ENCODE measurements around the gene HTR2A.

HTR2A gene

DNA sequence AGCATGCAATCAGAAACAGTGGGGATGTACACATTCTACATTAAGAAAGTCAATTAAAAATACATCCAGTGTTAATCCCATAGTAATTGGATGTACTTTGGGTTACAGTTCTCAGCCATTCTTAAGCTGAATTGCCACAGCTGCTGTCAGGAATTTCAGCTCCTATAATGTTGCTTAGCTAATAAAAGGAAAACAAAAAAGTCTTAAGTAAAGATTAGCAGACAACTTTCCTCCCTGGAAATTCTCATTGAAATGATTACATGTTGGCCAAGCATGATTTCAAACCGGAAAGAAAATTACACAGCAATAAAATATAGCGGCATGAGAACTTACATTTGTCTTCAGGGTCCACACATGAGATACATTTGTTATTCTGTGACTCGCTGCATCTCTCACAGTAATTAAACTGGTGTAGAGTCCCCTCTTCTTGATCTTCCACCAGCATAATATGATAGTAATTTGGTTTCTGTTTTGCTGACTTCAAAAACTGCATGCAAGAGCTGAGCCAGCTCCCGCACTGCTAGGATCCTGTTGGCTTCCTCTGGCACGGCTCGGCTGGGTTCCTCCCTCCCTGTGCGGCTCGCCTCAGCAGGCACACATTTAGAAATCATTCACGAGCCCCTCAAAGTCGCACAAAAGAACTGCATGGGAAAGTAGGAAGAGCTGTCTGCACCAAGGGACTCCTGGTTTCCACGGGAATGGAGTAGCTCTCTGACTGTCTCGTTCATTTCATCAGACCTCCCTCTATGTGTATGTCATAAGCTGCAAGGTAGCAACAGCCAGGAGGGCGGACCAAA, at the start of gene HTR2A:
HTR2A (minus strand) TSS at position 713 of the 797 bp plus-strand sequence. CDS start 1,147 bp downstream, outside the sequence.
- no peak for DNase-seq (ENCODE audit: low read depth in 2 of 2)

GRCh38 chr13:46936525-46936924, 39.7 kb upstream of the HTR2A start:
- no peak for DNase-seq (ENCODE audit: low read depth in 2 of 2)

DNA sequence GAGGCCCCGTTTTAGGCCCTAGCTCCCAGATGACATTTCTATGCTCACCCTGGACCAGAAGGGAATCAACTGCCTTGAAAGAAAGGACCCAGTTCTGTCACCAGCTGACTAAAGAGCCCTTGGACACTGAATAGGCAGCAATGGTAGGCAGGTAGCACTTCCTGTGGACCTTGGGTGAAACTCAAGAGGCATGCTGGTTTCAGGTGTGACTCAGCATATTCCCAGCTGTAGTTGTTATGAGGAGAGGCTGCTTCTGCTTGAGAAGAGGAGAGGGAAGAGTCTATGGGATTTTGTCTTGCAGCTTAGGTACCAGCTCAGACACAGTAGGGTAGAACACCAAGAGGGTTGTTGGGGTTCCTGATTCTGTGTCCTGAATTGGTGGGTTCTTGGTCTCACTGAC, 37.9 kb upstream of the HTR2A start:
- DNase-seq (ENCODE audit: low read depth in 2 of 2): no peak

DNA sequence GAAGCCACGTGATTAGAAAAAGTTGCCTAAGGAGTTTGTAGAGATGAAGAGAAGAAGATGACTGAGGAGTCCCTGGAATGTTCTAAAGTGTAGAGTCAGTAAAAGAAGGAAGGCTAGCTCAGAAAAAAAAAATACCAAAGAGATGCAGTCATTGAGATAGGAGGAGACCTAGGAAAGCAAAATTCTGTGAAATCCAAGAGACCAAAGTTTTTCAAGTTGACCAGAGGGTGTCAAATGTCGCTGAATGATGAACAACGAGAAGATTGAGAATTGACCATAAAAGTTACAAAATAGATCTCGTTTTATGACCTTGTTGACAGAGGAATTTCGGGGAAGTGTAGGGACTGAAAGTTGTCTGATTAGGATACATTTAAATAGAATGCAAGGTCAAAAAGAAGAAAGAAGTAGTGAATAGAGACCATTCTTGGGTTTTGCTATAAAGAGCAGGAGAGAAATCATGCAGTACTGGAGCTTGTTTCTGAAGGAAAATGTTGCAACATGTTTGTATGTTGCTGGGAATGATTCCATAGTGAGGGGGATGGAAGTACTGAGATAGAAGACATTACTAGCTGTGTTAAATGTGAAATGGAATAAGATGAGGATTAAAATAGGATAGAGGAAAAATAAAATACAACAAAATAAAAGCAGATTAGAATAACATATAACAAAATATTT, 30.2 kb upstream of the HTR2A start:
- DNase-seq (ENCODE audit: low read depth in 2 of 2): no peak

GRCh38 chr13:46925486-46925885, 28.6 kb upstream of the HTR2A start:
- DNase-seq (ENCODE audit: low read depth in 2 of 2): no peak

GRCh38 chr13:46914341-46914740, 17.5 kb upstream of the HTR2A start:
- no peak for DNase-seq (ENCODE audit: low read depth in 2 of 2)

- DNase-seq (ENCODE audit: low read depth in 2 of 2): no peak
Measured at GRCh38 chr13:46913757-46914156, 16.9 kb upstream of the HTR2A start.

DNA sequence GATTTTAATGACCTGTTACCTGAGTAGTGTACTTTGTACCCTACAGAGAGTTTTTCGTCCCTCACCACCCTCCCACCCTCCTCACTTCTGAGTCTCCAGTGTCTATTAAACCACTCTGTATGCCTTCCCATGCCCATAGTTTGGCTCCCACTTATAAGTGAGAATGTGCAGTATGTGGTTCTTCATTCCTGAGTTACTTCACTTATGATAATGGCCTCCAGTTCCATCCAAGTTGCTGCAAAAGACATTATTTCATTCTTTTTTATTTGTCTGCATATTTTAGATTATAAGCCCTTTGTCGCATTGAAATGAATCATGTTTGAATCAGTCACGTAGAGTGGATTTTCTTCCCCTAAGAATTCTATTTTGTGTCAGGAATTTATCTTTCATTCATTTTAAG, 12.2 kb upstream of the HTR2A start:
- DNase-seq (ENCODE audit: low read depth in 2 of 2): no peak

DNA sequence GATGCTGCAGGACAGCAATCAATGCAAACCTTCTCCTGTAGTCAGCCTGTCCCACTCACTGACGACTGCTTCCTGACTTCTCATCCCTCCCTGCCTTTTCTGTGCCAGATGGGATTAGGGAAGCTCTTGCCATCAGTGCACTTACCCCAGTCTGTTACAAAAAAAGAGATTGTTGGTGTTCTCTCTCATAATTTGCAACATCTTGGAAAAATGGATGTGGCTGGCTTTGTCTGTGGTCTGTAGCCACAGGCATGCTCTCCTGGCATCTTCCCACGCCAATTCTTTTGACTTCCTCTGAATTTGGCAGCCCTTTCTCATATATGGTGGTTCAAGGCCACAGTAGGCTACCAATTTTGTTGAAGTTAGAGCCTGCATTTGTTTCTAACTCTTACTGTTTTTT, 11.6 kb upstream of the HTR2A start:
- no peak for DNase-seq (ENCODE audit: low read depth in 2 of 2)

- no peak for DNase-seq (ENCODE audit: low read depth in 2 of 2)
Measured at GRCh38 chr13:46906405-46906804, 9.6 kb upstream of the HTR2A start.

- DNase-seq (ENCODE audit: low read depth in 2 of 2): no peak
Measured at GRCh38 chr13:46905249-46905648, 8.4 kb upstream of the HTR2A start.

DNA sequence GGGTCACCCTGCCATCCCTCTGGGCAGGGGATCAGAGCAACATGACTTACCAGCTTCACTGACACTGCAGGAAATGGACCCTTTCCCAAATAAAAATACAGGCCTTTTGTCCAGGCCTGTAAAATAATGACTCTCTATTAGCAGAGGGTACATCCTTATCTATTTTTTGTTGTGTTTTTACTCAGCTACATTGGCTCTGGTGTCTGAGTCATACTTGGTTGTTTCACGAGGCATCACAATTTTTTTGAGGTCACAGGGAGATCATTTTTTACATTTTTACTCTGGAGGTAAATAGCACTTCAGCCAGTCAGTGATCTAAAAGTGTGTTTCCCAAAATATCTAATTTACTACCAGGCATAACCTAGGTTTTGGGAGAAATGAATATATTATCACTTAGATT, 6.9 kb upstream of the HTR2A start:
- DNase-seq (ENCODE audit: low read depth in 2 of 2): no peak

- DNase-seq (ENCODE audit: low read depth in 2 of 2): no peak
Measured at GRCh38 chr13:46901721-46902120, 4.9 kb upstream of the HTR2A start.

DNA sequence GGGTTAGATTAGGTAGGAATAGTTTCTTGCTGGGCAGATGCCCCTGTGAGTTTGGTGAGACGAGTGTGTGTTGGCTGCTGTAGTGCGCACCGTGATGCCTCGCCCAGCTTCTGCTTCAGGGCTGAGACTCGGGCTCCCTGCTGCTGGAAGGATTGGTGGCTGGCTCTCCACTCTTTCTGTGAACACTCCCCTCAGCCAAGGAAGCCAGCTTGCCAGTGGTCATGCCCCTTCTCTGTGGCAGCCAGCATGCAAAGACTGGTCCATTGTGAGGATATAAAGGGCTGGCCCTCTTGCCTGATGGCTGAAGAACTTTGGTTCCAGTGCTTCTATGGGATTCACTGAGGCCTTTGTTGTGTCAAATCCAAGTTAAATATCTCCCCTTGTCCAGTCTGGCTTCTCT, 2.9 kb upstream of the HTR2A start:
- no peak for DNase-seq (ENCODE audit: low read depth in 2 of 2)

DNA sequence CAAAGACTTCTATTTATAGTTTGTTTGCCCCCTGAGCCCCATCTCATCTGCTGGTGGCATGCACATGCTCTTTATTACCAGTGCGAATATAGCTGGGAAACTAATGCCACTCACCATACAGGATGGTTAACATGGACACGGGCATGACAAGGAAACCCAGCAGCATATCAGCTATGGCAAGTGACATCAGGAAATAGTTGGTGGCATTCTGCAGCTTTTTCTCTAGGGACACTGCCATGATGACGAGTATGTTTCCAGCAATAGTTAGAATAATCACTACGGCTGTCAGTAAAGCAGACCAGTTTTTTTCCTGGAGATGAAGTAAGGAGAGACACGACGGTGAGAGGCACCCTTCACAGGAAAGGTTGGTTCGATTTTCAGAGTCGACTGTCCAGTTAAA, 1.5 kb downstream of the HTR2A start:
- DNase-seq (ENCODE audit: low read depth in 2 of 2): no peak

DNA sequence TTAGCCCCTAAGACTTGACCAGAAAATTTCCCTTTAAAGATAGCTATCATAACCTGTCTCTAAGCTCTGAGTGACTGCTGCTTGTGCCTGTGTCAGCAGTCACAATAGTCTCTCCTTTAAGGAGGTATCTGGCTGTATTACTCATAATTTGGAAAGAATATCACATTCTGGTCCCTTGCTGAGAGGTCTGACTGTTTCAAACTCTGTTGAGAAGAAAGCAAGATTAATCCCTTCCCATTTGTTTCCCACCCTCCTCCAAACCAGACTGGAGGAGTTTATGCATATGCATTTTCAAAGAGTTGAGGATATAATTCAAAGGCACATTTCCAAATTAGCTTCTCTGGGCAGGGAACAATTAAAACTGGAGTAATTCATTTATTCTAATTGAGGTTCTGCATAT, 2.3 kb downstream of the HTR2A start:
- DNase-seq (ENCODE audit: low read depth in 2 of 2): no peak

- peak; percentile 14 to 36 for DNase-seq (ENCODE audit: low read depth in 2 of 2)
Measured at GRCh38 chr13:46893798-46894560, 2.9 kb downstream of the HTR2A start.

DNA sequence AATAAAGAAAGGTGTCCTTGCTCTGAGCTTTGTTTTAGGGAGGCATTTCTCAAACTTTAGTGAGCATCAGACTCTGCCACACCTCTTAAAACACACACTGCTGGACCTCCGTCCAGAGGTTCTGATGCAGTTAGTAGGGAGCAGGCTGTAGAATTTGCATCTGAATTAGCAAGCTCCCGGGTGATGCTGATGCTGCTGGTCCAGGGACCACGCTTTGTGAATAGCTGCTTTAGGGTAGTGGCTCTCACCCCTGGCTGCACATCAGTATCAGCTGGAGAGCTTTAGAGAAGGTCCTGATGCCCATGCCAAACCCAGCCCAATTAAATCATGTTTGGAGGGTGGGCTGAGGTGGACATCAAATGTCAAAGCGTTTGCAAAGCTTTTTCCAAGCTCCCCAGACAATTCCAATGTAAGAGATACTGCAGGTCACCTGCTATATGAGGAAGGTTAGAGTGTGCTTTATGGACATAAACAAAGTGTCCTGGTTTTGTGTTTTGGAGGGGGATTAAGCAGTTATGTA, 3.6 kb downstream of the HTR2A start:
- no peak for DNase-seq (ENCODE audit: low read depth in 2 of 2)

DNA sequence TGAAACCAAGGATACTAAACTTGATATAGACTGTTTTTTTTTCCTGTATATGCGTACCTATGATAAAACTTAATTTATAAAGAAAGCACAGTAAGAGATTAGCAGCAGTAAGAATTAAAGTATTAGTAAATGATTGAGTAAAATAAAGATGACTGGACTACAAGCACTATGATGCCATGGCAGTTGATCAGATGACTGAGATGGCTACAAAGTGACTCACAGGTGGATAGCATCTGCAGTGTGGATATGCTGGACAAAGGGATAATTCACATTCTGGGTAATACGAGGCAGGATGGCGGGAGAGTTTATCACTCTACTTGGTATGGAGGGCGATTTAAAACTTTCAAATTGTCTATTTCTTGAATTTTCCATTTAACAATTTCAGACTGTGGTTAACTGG, 11.8 kb downstream of the HTR2A start:
- no peak for DNase-seq (ENCODE audit: low read depth in 2 of 2)

GRCh38 chr13:46884531-46884930, 12.3 kb downstream of the HTR2A start:
- no peak for DNase-seq (ENCODE audit: low read depth in 2 of 2)

GRCh38 chr13:46881621-46882020, 15.2 kb downstream of the HTR2A start:
- no peak for DNase-seq (ENCODE audit: low read depth in 2 of 2)

GRCh38 chr13:46874006-46874405, 22.8 kb downstream of the HTR2A start:
- DNase-seq (ENCODE audit: low read depth in 2 of 2): no peak
